HG02571 (cell line): Measurements from ENCODE around the gene CHMP2B.

Source experiments
- ATAC-seq: cut with Tn5 transposase; IDR thresholded peaks from one replicate; pipeline ENCODE4 v1.9.1; 2021; ENCODE audit warnings: mild to moderate bottlenecking, moderate library complexity; ENCODE audit not compliant: unreplicated experiment

Gene CHMP2B

GRCh38 chr3:87227104-87227834 lies at the start of gene CHMP2B:
Gene CHMP2B, plus strand, starts transcription at chr3:87227309. Its CDS starts 214 bp downstream, at chr3:87227523.
- peak; percentile 98 for ATAC-seq

GRCh38 chr3:87179642-87180041 lies 47.5 kb upstream of the CHMP2B start:
- no peak for ATAC-seq

GRCh38 chr3:87181551-87181950 lies 45.6 kb upstream of the CHMP2B start:
- ATAC-seq, result no peak

- ATAC-seq, result no peak
Observed at GRCh38 chr3:87182023-87182422, 45.1 kb upstream of the CHMP2B start.

GRCh38 chr3:87186608-87187159 lies 40.4 kb upstream of the CHMP2B start:
- no peak for ATAC-seq

GRCh38 chr3:87191175-87191574 lies 35.9 kb upstream of the CHMP2B start:
- no peak for ATAC-seq

GRCh38 chr3:87191641-87192040 lies 35.5 kb upstream of the CHMP2B start:
- no peak for ATAC-seq

- no peak for ATAC-seq
Observed at GRCh38 chr3:87196879-87197278, 30.2 kb upstream of the CHMP2B start.

GRCh38 chr3:87197531-87197930 lies 29.6 kb upstream of the CHMP2B start:
- ATAC-seq, result no peak

- no peak for ATAC-seq
Observed at GRCh38 chr3:87198774-87199173, 28.3 kb upstream of the CHMP2B start.

GRCh38 chr3:87199628-87200027 lies 27.5 kb upstream of the CHMP2B start:
- ATAC-seq, result no peak

GRCh38 chr3:87200060-87200647 lies 27.0 kb upstream of the CHMP2B start:
- no peak for ATAC-seq

GRCh38 chr3:87201727-87202126 lies 25.4 kb upstream of the CHMP2B start:
- no peak for ATAC-seq

- ATAC-seq, result no peak
Observed at GRCh38 chr3:87203809-87204208, 23.3 kb upstream of the CHMP2B start.

- ATAC-seq, result no peak
Observed at GRCh38 chr3:87206070-87206469, 21.0 kb upstream of the CHMP2B start.

GRCh38 chr3:87206635-87207034 lies 20.5 kb upstream of the CHMP2B start:
- no peak for ATAC-seq

GRCh38 chr3:87207460-87207859 lies 19.6 kb upstream of the CHMP2B start:
- ATAC-seq, result no peak

GRCh38 chr3:87209111-87209510 lies 18.0 kb upstream of the CHMP2B start:
- ATAC-seq, result no peak

- no peak for ATAC-seq
Observed at GRCh38 chr3:87218560-87218959, 8.5 kb upstream of the CHMP2B start.

GRCh38 chr3:87219611-87220010 lies 7.5 kb upstream of the CHMP2B start:
- ATAC-seq, result no peak

- ATAC-seq, result no peak
Observed at GRCh38 chr3:87225659-87226058, 1.4 kb upstream of the CHMP2B start.

GRCh38 chr3:87227835-87228144 lies 681 bp downstream of the CHMP2B start:
- no peak for ATAC-seq

- ATAC-seq, result no peak
Observed at GRCh38 chr3:87228316-87228715, 1.2 kb downstream of the CHMP2B start.
